Measurements from ENCODE around the gene LRRC75A. TPM values are rescaled to one million over a fixed set of nuclear protein-coding genes. Genes with fewer than 3 reads are reported as not detected.
"Not testable (repeated sequence)": the region's sequence is repeated elsewhere in the genome, so short reads cannot be mapped to it uniquely, and the experiment has no call there.

The LRRC75A gene
- polyA plus RNA-seq, 3 donors = 4.1 to 4.9 (median 4.4) TPM

DNA sequence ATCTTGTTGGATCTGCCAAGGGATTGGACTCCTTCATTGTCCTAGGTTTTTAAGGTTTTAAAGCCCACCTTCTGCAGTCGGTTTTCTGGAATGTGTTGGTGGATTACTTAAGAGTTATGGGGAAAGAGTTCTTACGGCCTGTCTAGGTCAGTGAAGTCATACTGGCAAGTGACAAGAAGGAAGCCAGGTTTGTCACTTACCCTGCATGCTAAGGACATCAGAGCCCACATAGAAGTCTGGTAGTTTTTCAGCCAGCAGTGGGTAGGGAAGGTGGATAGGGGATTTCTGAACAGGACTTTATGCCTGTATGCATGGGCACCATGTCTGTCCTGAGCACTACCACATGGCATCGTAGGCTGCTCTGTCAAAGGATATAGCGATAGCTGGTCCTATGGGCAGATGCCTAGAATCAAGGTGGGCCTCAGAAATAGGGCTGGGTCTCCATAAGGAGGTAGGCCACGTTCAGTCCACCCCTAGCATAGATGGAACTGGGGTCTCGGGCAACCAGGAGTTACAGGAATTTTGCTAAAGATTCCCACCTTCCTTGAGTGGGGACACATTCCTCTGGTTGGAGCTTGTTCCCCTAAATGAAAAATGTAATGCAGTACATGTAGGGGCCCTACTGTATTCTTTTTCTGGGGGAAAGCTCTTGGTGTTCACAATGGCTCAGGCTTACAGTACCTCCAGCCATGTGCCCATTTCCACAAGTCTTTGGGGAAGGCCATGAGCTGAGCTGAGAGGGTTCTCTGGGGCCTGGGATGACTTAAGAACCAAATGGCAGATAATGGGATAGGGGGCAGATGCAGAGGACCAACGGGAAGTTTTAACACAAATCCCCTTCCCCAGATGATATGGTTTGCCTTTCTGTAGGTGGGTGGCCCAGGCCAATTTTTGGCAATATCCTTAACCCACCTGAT is 49.1 kb downstream of the LRRC75A start:
- no peak for DNase-seq (ENCODE audit: extremely low read depth in 1 of 11, low read depth in 9 of 11, low spot score in 4 of 11)

DNA sequence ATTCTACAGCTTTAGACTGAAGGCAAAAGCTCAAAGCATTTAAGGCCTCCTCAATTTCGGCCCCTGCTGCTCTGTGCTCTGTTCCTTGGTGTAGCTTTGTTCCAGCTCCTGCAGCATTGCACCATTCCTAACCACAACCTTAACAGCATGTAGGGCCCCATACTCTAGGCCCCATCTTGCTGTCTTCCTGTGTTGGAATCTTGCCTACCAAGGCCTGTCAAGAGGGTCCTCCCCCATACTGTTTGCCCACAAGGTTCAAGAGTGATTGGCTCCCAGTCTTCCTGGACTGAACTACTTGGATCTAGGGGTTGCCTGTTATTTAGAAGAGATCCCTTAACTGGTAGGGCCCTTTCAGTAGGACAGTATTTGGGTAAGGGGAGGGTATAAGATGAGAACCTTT is 49.9 kb downstream of the LRRC75A start:
- DNase-seq (ENCODE audit: extremely low read depth in 1 of 11, low read depth in 9 of 11, low spot score in 4 of 11) = no peak

DNA sequence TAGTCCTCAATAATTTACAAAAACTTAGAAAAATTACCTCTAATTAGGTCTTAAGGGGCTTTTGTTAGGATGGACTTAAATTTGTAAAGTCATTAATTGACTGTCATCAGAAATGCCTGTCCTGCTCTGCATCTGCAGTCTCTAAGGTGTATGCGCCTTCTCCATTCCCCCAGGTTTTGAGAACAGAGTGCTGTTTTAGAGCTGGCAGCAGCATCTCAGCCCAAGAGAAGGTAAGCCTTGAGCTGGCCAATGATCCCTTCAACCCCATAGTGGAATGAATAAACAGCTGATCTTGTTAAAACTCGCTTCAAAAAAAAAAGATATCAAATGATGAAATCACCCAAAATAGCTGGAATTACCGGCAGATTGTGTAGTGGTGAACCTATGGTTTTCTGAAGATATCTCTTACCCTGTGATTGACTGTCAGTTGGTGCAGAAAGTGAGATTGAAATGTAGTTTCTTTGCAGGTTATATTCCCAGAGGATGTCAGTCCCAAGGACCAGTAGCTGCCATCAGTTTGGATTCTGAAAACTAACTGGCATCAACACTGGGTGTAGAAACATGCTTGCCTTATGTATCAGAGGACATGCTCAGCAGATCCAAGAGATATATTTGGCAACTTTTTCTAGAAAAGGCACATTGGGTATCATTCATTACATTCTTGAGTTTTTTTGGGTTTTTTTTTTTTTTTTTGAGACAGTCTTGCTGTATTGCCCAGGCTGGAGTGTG is 50.9 kb downstream of the LRRC75A start:
- no peak for DNase-seq (ENCODE audit: extremely low read depth in 1 of 11, low read depth in 9 of 11, low spot score in 4 of 11)

GRCh38 chr17:16440354-16440753 is 51.6 kb downstream of the LRRC75A start:
- not testable (repeated sequence) for DNase-seq (ENCODE audit: extremely low read depth in 1 of 11, low read depth in 9 of 11, low spot score in 4 of 11)

DNA sequence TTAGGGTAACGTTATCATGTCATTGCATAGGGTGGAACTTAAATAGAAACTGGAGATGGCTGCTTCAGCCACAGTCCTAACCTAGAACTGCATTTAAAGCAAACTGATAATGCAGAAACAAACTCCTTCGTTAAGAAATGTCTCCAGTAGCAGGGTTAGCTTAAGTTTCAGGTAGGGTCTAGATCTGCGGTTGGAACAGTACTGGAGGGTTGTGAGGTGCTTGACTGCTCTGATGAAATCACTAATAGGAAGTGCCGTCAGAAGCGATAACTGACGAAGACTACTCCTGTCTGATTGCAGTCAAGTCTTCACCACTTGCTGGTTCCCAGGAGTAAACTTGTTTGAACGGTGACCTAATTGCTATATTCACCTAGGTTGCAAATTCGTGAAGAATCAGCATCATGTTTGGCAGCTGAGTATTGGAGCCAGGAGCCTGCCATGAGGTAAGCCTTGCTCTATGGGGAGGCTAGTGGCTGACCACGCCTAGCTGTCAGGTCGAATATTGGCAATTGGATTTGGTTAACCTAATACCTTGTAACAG is 52.1 kb downstream of the LRRC75A start:
- no peak for DNase-seq (ENCODE audit: extremely low read depth in 1 of 11, low read depth in 9 of 11, low spot score in 4 of 11)

DNA sequence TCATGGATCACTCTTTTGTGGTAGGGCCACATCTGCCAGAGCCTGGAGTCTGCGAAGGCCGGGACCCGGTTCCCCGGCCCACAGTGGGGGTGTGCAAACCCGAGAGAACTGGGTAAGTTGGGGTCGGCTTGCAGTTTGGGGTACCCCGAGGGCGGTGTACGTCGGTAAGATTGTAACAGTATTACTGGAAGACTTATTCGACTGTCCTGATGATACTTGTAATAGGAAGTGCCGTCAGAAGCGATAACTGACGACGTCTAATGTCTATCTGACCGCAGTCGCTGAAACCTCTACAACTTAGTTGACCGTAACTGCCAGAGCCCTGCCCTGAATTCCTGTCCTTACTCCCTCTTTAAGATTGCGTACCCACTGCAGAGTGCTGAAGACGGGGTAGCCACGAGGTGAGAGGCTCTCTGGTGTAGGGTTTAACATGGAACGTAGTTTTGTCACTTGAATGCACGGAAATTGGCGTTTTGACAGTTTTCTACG is 52.6 kb downstream of the LRRC75A start:
- DNase-seq (ENCODE audit: extremely low read depth in 1 of 11, low read depth in 9 of 11, low spot score in 4 of 11) = no peak

GRCh38 chr17:16438557-16439302 is 53.3 kb downstream of the LRRC75A start:
- DNase-seq (ENCODE audit: extremely low read depth in 1 of 11, low read depth in 9 of 11, low spot score in 4 of 11) = peak; percentile 95 to 99 (median 98)

DNA sequence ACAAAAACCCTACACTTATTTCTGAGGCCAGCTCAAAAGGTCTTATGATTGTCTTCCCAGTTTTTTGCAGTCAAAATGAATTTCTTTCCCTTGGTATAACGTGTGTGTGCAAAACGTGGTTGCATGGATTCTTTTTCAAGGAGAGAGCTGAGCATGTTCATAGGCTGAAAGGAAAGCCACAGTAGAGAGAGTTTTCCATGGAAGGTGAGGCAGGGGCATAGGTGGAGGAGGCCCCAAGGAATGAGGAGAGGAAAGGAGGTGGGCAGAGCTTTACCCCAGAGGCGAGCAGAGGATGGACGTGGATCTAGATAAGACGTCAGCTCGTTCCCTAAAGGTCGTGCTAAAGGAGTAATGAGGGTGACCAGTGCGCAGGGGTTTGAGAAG is 53.8 kb downstream of the LRRC75A start:
- no peak for DNase-seq (ENCODE audit: extremely low read depth in 1 of 11, low read depth in 9 of 11, low spot score in 4 of 11)

DNA sequence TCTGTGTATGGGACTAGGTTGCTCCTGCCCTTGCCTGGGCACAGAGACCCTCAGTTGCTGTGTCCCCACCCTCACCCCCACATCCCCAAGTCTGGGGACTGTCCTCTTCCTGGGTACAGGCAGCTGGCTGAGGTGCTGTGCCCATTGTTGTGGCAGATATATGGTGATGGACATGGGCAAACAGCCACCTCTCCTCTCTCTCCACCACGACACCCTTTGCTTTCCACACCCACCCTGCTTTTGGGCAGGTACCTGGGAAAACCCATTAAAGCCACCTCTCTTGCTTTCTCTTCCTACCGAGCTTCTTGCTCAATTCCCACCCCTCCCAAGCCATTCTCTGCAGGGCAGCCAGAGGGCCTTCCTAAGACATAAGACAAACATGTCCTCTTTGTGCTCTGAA is 54.9 kb downstream of the LRRC75A start:
- no peak for DNase-seq (ENCODE audit: extremely low read depth in 1 of 11, low read depth in 9 of 11, low spot score in 4 of 11)

DNA sequence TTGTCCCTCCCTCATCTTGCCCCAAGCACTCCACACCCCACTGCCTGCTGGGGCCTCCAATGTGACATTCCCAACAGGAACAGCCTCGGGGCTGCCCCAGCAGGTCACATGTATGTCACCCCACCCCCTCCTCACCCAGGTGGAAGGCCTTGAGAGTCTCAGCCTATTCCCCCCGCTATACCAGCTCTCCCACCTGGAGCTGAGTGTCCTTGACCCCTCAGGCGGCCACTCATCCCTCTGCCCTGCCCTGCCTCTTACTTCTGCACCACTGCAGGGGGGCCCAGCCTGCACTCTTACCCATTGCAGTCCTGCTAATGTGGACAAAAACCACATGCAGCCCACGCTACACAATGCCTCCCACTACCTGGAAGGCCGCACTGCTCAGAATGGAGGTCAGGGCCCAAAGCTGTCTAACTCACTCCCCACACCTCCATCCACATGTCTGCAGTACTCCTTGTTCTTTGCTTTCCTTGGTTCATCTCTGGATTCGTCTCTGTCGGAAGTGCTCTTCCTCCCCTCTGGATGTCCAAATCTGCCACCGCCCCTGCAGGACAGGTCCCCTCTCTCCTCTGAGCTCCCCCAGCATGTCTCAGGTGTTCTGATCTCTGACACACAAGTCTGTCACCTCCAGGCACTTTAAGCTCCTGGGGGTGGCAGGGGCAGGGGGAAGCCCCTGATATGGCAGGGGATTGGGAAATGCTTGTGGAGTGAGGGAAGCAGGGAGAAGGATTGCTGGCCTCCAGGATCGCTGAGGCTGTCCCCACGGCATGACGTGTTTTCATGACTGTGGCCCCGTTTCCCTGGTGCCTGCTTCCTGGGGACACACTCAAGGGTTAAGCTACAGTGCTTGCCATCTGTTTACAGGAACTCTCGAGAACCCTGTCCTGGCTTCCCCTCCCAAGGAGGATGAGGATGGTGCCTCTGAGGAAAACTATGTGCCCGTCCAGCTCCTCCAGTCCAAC is 55.8 kb downstream of the LRRC75A start:
- DNase-seq (ENCODE audit: extremely low read depth in 1 of 11, low read depth in 9 of 11, low spot score in 4 of 11) = no peak

DNA sequence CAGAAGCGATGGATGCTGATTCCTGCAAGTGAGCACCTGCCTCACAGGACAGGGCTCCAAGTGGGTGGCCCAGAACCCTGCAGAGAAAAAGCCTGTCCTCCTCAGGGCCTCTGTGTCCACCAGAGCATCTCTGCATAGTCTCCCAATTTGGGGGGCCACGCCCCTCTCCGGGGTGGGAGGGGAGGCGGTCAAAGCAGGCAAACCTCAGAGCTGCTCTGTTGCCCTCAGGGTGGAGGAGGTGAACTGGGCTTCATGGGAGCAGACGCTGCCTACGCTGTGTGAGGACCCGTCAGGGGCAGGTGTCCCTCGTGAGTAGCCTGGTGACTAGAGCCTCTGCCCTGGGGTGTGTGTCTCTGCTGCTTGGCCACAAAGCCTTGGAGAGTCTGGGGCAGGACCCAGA is 57.3 kb downstream of the LRRC75A start:
- no peak for DNase-seq (ENCODE audit: extremely low read depth in 1 of 11, low read depth in 9 of 11, low spot score in 4 of 11)

DNA sequence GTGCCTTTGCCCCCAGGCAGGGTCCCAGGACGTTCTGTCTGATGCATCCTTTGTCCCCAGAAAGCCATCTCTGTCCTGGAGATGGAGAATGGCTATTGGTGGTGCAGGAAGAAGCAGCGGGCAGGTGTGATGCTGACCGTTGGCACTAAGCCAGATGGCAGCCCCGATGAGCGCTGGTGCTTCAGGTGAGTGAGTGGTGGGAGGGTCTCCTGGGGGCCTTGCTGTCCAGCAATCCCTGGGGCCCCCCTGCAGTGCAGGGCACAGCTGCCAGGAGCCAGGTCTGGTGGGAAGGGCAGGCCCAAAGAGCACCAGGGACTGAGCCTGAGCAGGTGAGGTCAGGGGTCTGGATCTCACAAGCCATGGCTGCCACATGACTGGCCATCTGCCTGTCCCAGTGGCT is 58.5 kb downstream of the LRRC75A start:
- DNase-seq (ENCODE audit: extremely low read depth in 1 of 11, low read depth in 9 of 11, low spot score in 4 of 11) = no peak

DNA sequence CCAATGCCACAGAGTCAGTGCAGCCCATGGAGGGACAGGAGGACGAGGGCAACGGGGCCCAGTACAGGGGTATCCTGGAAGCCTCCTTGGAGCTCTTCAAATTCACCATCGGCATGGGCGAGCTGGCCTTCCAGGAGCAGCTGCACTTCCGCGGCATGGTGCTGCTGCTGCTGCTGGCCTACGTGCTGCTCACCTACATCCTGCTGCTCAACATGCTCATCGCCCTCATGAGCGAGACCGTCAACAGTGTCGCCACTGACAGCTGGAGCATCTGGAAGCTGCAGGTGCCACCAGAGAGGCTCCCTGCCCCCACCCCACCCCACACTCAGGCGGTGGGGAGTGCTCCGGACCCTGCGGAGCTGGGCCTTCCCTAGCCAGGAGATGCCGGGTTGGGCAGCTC is 60.0 kb downstream of the LRRC75A start:
- no peak for DNase-seq (ENCODE audit: extremely low read depth in 1 of 11, low read depth in 9 of 11, low spot score in 4 of 11)

DNA sequence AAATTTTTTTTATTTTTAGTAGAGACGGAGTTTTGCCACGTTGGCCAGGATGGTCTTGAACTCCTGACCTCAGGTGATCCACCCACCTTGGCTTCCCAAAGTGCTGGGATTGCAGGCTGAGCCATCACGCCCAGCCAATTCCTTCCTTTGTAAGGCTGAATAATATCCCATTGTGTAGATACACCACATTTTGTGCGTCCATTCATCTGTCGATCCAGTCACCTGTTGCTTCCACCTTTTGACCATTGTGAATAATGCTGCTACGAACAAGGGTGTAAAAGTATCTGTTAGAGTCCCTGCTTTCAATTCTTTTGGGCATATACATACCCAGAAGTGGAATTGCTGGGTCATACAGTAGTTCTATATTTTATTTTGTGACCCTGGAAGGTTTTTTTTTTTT is 61.3 kb downstream of the LRRC75A start:
- no peak for DNase-seq (ENCODE audit: extremely low read depth in 1 of 11, low read depth in 9 of 11, low spot score in 4 of 11)

DNA sequence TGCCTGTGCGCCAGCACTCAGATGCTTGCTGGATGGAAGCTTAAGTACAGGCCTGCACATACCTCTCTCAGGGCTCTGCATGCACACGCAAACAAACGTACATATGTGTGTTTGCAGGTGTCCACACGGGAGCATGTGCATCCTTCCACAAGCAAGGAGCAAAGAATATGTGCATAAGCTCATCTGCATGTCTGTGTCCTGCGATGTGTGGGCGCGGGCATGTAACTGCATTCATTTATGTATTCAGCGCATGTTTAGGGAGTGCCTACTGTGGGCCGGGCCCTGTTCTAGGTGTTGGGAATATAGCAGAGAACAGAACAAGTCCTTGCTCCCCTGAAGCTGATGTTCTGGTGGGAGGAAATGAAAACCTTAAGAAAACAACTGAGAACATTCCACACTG is 62.9 kb downstream of the LRRC75A start:
- DNase-seq (ENCODE audit: extremely low read depth in 1 of 11, low read depth in 9 of 11, low spot score in 4 of 11) = no peak

DNA sequence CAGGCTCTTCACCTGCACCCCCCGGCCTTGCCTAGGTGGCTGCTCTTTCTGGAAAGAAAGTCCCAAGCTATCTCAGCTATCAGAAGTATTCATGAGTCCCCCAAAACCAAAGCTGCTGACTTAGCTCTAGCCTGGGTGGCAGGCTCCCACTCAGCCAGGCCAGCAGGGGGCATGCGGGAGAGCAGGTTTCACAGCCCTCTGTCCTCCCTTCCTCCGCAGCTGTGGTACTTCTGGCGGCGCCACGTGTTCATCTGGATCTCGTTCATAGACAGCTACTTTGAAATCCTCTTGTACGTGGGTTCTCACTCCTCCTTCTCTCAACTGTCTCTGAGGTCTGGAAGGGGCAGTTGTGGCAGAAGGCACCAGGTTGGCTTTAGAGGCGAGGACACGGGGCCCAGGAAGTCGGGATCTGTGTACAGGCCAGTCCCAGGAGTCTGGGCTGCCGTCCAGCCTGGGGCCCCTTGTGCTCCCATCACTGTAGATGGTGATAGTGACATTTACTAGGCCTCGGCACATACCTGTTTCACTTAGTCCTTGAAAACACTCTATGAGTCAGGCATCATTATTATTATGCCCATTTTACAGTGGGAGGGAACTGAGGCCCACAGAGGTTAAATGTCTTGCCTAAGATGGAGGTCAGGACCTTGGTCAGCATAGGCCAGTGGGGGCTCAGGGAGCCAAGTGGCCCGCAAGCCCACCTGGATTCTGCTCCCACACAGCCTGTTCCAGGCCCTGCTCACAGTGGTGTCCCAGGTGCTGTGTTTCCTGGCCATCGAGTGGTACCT is 63.7 kb downstream of the LRRC75A start:
- no peak for DNase-seq (ENCODE audit: extremely low read depth in 1 of 11, low read depth in 9 of 11, low spot score in 4 of 11)

GRCh38 chr17:16427020-16427419 is 65.0 kb downstream of the LRRC75A start:
- no peak for DNase-seq (ENCODE audit: extremely low read depth in 1 of 11, low read depth in 9 of 11, low spot score in 4 of 11)
